Kidney (tissue), 14 donors: Measurements from ENCODE around the gene TUBE1. TPM values are rescaled to one million over a fixed set of nuclear protein-coding genes. Genes with fewer than 3 reads are reported as not detected.
"Not testable (repeated sequence)": the region's sequence is repeated elsewhere in the genome, so short reads cannot be mapped to it uniquely, and the experiment has no call there.

Experiments
- DNase-seq, 5 donors: peaks; one replicate each; pipeline ENCODE4 v3.0.0-alpha.2; 2013 to 2020
- FAIRE-seq: peaks from 2 replicates; lab custom pipeline; 2012; peaks lifted over from hg19 to GRCh38; lab: Jason Lieb, UNC
- H3K27ac ChIP-seq, 2 donors: one replicate each; pipeline ENCODE4 v1.7.0; 2013; ENCODE audit warnings: low read depth in 2 of 2, low read length in 2 of 2, inconsistent platforms in 1 of 2
- H3K27me3 ChIP-seq: one replicate; pipeline ENCODE4 v1.7.1; 2013; ENCODE audit warnings: low read length, inconsistent platforms; ENCODE audit not compliant: control insufficient read depth, insufficient read depth
- H3K36me3 ChIP-seq, 3 donors: one replicate each; pipeline versions ENCODE4 v1.7.0 to v1.7.1; 2013; ENCODE audit warnings: low read length in 3 of 3, control low read depth in 1 of 3, inconsistent platforms in 1 of 3; ENCODE audit not compliant: insufficient read depth in 3 of 3, control insufficient read depth in 2 of 3
- H3K4me1 ChIP-seq, 3 donors: one replicate each; pipeline versions ENCODE4 v1.7.0 to v1.7.1; 2013; ENCODE audit warnings: low read length in 3 of 3, inconsistent platforms in 1 of 3, low read depth in 1 of 3; ENCODE audit not compliant: control insufficient read depth in 2 of 3, insufficient read depth in 2 of 3
- H3K4me3 ChIP-seq, 3 donors: one replicate each; pipeline versions ENCODE4 v1.7.0 to v1.8.1; 2013; ENCODE audit warnings: low read length in 3 of 3, control low read depth in 1 of 3, inconsistent platforms in 1 of 3
- H3K9ac ChIP-seq, 3 donors: one replicate each; pipeline versions ENCODE4 v1.7.0 to v1.7.1; 2013; ENCODE audit warnings: low read length in 3 of 3, control low read depth in 1 of 3, inconsistent platforms in 1 of 3
- H3K9me3 ChIP-seq, 3 donors: one replicate each; pipeline versions ENCODE4 v1.7.0 to v1.7.1; 2013; ENCODE audit warnings: low read length in 3 of 3, control low read depth in 1 of 3, inconsistent platforms in 1 of 3; ENCODE audit not compliant: control insufficient read depth in 2 of 3, insufficient read depth in 1 of 3
- CTCF ChIP-seq: IDR thresholded peaks from 3 replicates; pipeline ENCODE4 v1.5.1; 2012; ENCODE audit warnings: mild to moderate bottlenecking, moderate library complexity, borderline replicate concordance; ENCODE audit not compliant: insufficient read depth; ENCODE audit errors: extremely low read depth
- intact Hi-C: fragments of 100-400 bp; cut with DNase I; formaldehyde crosslinking; loops from one replicate; pipeline ENCODE4 v1.11.1; 2022
- polyA plus RNA-seq: library from polyadenylated mRNA; stranded (reverse); fragments of 350-450 nt; fragmentation: Illumina TruSeq; extraction: RNeasy Lipid Tissue Mini Kit (QIAGEN cat#74804); gene quantifications from one replicate; pipeline ENCODE4 v1.2.3, GENCODE V29; 2014; ENCODE audit warnings: low read depth, low replicate concordance; ENCODE audit not compliant: insufficient read depth
- total RNA-seq: library from RNA; stranded (reverse); fragmentation: NEBNext Ultra II Directional; extraction: Animal tissue kit (Norgen Biotek cat#: 25700); gene quantifications from one replicate; pipeline ENCODE4 v1.2.1, GENCODE V29; 2021
- donor health status: control.
- donor health status: control.
- donor health status: control.
- donor health status: control.
- donor health status: control.
- donor health status: DM: yes; HTN: yes; CAD: no.
- donor health status: Normal renal cell carcinoma (clear cell type).

The TUBE1 gene
- total and polyA plus RNA-seq, 2 donors from 2014 or later, result 13.6 to 21.2 TPM

DNA sequence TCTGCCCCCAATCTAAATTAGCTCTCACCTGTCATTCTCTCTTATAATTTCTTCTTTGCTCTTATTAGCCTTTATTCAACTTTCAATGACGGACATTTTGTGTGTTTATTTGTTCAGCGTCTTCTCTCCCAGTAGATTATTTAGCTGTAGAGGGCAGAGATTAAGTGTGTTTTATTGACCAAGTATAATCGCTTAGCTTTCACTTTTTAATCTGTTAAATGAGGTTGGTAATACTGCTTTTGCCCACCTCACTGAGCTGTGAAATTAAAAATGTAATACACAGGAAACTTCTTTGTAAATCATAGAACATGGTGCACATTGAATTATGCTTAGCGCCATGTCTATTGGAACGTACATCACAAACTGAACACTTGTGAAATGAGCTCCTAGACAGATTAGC lies 36.9 kb downstream of the TUBE1 start:
- no peaks in the 10 kb centered on the region for H3K36me3 ChIP-seq
- TF ChIP-seq CTCF, result no peak
- DNase-seq, result no peak

GRCh38 chr6:112049996-112050395 lies 37.3 kb downstream of the TUBE1 start:
- TF ChIP-seq CTCF, result no peak
- FAIRE-seq, result no peak
- DNase-seq, result no peak
- Histone ChIP-seq H3K9ac (no peak overlapping the region), H3K4me1 (peaks cover 0 to 4% (median 0%) of the 10 kb centered on the region in 3 donors), H3K27me3 (no peaks in the 10 kb centered on the region), H3K36me3 (no peaks in the 10 kb centered on the region), H3K4me3 (no peak overlapping the region), H3K9me3 (peaks cover 0 to 5% (median 0%) of the 10 kb centered on the region in 3 donors), H3K27ac (no peak overlapping the region)
- intact Hi-C loops, result no loop called here

More for the DNA sequence above, 36.9 kb downstream of the TUBE1 start:
- intact Hi-C loops, result no loop called here
- peaks cover 0 to 5% (median 0%) of the 10 kb centered on the region in 3 donors for H3K9me3 ChIP-seq
- H3K27me3 ChIP-seq, result no peaks in the 10 kb centered on the region
- H3K9ac ChIP-seq, result no peak overlapping the region
- FAIRE-seq, result no peak
- no peak overlapping the region for H3K4me3 ChIP-seq
- H3K27ac ChIP-seq, result no peak overlapping the region
- H3K4me1 ChIP-seq, result peaks cover 0 to 4% (median 0%) of the 10 kb centered on the region in 3 donors

- H3K27me3 ChIP-seq, result no peaks in the 10 kb centered on the region
- no peaks in the 10 kb centered on the region for H3K36me3 ChIP-seq
- peaks cover 0 to 10% (median 2%) of the 10 kb centered on the region in 3 donors for H3K4me1 ChIP-seq
- intact Hi-C loops, result no loop called here
- H3K9ac ChIP-seq, result no peak overlapping the region
- DNase-seq, result peak in 2 of 5 donors; percentile 64 to 66
- H3K4me3 ChIP-seq, result no peak overlapping the region
- peaks cover 0 to 5% (median 0%) of the 10 kb centered on the region in 3 donors for H3K9me3 ChIP-seq
- no peak for FAIRE-seq
- TF ChIP-seq CTCF, result no peak
- H3K27ac ChIP-seq, result peak overlapping the region in 1 of 2 donors; percentile 15
These were observed 38.1 kb downstream of the TUBE1 start for GRCh38 chr6:112049026-112049799.

GRCh38 chr6:112047523-112047922 lies 39.8 kb downstream of the TUBE1 start:
- FAIRE-seq, H3K9me3 ChIP-seq, H3K36me3 ChIP-seq, H3K4me3 ChIP-seq, H3K9ac ChIP-seq, H3K27me3 ChIP-seq, intact Hi-C loops, DNase-seq, H3K27ac ChIP-seq: not testable (repeated sequence)
- peaks cover 4 to 15% (median 5%) of the 10 kb centered on the region in 3 donors for H3K4me1 ChIP-seq
